Ovary (tissue), 9 donors: Measurements from ENCODE around the gene LCT. TPM values are rescaled to one million over a fixed set of nuclear protein-coding genes. Genes with fewer than 3 reads are reported as not detected.
"Not testable (repeated sequence)": the region's sequence is repeated elsewhere in the genome, so short reads cannot be mapped to it uniquely, and the experiment has no call there.

Experiments
- DNase-seq, 5 donors: peaks; one replicate each; pipeline ENCODE4 v3.0.0-alpha.2; 2019 to 2020
- H3K27ac ChIP-seq, 2 donors: fragments of 200-600 bp; one replicate each; pipeline versions ENCODE4 v1.5.1 to v1.8.0; 2019 to 2022
- H3K27me3 ChIP-seq: fragments of 200-600 bp; one replicate; pipeline ENCODE4 v1.8.0; 2022
- H3K36me3 ChIP-seq: fragments of 200-600 bp; sonication (generic); one replicate; pipeline ENCODE4 v1.5.1; 2019
- H3K4me1 ChIP-seq: one replicate; pipeline ENCODE4 v1.8.1; 2013; ENCODE audit warnings: mild to moderate bottlenecking, moderate library complexity; ENCODE audit not compliant: insufficient read depth
- H3K4me3 ChIP-seq: fragments of 200-600 bp; sonication (generic); one replicate; pipeline ENCODE4 v1.5.1; 2017
- H3K9me3 ChIP-seq, 2 donors: fragments of 200-600 bp in 1 of 2; sonication (generic) in 1 of 2; one replicate each; pipeline versions ENCODE4 v1.5.1 to v1.8.1; 2013 to 2019; ENCODE audit warnings: mild to moderate bottlenecking in 1 of 2, moderate library complexity in 1 of 2
- EP300 ChIP-seq: sonication (generic); formaldehyde crosslinking; IDR thresholded peaks from one replicate; pipeline ENCODE4 v1.6.1; 2017; ENCODE audit warnings: antibody characterized with exemption
- POLR2A ChIP-seq: fragments of 450-650 bp; IDR thresholded peaks from one replicate; pipeline ENCODE4 v1.6.1; 2017; ENCODE audit warnings: antibody characterized with exemption, mild to moderate bottlenecking, moderate library complexity
- WGBS, 3 donors: extraction: QIAGEN DNeasy Blood & Tissue Kit in 1 of 3; methylation state at CpG; one replicate each; pipeline versions ENCODE4 v1.1.5 to v1.1.7; 2013 to 2017; 5-methylcytosine and 5-hydroxymethylcytosine counted together
- intact Hi-C, 4 donors: fragments of 100-400 bp; cut with DNase I; formaldehyde crosslinking; loops; one replicate each; pipeline versions ENCODE4 v1.11.0 to v1.15.1; 2022 to 2023
- polyA plus RNA-seq, 2 donors: library from polyadenylated mRNA; stranded (reverse); fragments of 200-250 nt in 1 of 2; fragments of 350-450 nt in 1 of 2; fragmentation: Illumina TruSeq in 1 of 2; extraction: RNeasy Lipid Tissue Mini Kit (QIAGEN cat#74804) in 1 of 2; gene quantifications; one replicate each; pipeline ENCODE4 v1.2.3, GENCODE V29; 2013 to 2014
- total RNA-seq, 7 donors: library from RNA; depleted of rRNA in 2 of 7; stranded (reverse); fragments of >200 nt in 2 of 7; fragmentation: NEBNext Ultra II Directional in 3 of 7; extraction: Animal tissue kit (Norgen Biotek cat#: 25700) in 3 of 7; gene quantifications; one replicate each; pipeline versions ENCODE4 v1.1.0 to v1.2.4, GENCODE V29; 2016 to 2023
- TF ChIP-seq, protein P1 (sequence below), 3 donors: fragments of 450-650 bp in 2 of 3; fragments of 200-600 bp in 1 of 3; IDR thresholded peaks; one replicate each; pipeline versions ENCODE4 v1.5.1 to v1.8.0; 2016 to 2022; ENCODE audit warnings: antibody characterized with exemption in 3 of 3, mild to moderate bottlenecking in 1 of 3
- donor health status: DM: no; HTN: no; CAD: no; lungs with moderate emphysema.
- donor health status: DM: no; HTN: no; CAD: no.
- donor health status: Bipolar disorder and iron deficiency.
- donor health status: DM: yes; HTN: yes; CAD: no.
- donor health status: DM: no; HTN: no; CAD: no.
- donor health status: DM: yes; HTN: yes; CAD: no.

The LCT gene
- total and polyA plus RNA-seq, 9 donors = 0.12 TPM; not detected in 8

DNA sequence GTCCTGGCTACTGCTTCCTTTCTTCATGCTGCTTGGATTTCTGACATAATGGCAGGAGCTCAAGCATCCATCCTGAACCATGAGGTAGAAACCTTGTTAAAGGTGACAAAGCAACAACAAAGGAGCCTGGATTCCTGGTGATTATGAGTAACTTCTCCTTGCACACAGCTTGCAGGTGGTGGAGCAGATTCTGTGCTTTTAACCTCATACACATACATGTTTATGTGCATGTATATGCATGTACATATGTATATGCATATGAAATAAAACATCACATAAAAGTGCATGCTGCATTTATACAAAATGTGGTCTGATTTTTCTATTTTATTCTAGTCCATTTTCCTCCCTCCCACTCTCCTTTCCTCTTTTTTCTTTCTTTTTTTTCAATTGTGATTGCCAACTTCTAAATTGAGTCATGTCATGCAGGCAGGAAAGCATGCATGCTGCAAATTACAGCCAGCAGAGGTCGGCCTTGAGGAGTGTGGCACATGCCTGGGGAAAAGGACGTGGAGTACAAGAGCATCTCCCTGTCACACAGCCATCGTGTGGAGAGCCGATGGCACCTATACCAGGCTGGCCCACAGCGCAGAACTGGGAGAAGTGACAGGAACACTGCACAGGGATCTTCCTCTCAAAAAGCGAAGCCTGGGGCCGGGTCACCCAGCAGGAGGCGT is 17.9 kb downstream of the LCT start:
- WGBS, 3 donors = 68 to 73% (median 71%) methylated on average over 8 of the region's 8 CpGs

DNA sequence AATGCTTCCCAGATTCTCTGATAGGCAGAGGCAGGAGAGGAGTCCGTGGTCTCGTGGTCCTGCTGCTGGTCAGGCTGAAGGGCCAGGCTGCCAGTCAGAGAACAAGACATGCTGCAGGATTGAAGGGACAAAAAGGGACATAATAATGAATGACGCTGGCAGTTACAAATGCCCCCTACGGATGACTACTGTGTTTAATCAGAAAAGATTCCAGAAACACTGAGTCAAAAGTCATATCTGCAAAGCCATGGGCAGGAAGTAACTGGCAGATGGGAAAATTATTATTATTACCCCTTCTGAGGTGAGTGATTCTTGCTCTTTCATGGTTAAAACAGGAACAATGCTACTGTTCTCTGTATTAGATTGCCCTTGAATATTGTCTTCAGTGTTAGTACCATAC is 19.0 kb downstream of the LCT start:
- intact Hi-C loops = no loop called here
- DNase-seq = no peak
- Histone ChIP-seq H3K36me3 (no peaks in the 10 kb centered on the region), H3K4me1 (no peaks in the 10 kb centered on the region), H3K27ac (no peak overlapping the region), H3K4me3 (no peak overlapping the region), H3K9me3 (no peaks in the 10 kb centered on the region), H3K27me3 (no peaks in the 10 kb centered on the region)
- no peak for TF ChIP-seq POLR2A
- TF ChIP-seq, protein P1, sequence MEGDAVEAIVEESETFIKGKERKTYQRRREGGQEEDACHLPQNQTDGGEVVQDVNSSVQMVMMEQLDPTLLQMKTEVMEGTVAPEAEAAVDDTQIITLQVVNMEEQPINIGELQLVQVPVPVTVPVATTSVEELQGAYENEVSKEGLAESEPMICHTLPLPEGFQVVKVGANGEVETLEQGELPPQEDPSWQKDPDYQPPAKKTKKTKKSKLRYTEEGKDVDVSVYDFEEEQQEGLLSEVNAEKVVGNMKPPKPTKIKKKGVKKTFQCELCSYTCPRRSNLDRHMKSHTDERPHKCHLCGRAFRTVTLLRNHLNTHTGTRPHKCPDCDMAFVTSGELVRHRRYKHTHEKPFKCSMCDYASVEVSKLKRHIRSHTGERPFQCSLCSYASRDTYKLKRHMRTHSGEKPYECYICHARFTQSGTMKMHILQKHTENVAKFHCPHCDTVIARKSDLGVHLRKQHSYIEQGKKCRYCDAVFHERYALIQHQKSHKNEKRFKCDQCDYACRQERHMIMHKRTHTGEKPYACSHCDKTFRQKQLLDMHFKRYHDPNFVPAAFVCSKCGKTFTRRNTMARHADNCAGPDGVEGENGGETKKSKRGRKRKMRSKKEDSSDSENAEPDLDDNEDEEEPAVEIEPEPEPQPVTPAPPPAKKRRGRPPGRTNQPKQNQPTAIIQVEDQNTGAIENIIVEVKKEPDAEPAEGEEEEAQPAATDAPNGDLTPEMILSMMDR (IDR thresholded peaks at IDR 0.05) = no peak
- TF ChIP-seq EP300 = no peak
- 67 to 76% (median 69%) methylated on average over 4 of the region's 4 CpGs for WGBS, 3 donors

More for the DNA sequence above, 17.9 kb downstream of the LCT start:
- no peak overlapping the region for H3K27ac ChIP-seq
- no peaks in the 10 kb centered on the region for H3K36me3 ChIP-seq
- no peaks in the 10 kb centered on the region for H3K4me1 ChIP-seq
- H3K9me3 ChIP-seq = no peaks in the 10 kb centered on the region
- no peaks in the 10 kb centered on the region for H3K27me3 ChIP-seq
- intact Hi-C loops = no loop called here
- no peak for DNase-seq
- TF ChIP-seq EP300 = no peak
- no peak for TF ChIP-seq POLR2A
- TF ChIP-seq, protein P1 (IDR thresholded peaks at IDR 0.05) = no peak
- no peak overlapping the region for H3K4me3 ChIP-seq

DNA sequence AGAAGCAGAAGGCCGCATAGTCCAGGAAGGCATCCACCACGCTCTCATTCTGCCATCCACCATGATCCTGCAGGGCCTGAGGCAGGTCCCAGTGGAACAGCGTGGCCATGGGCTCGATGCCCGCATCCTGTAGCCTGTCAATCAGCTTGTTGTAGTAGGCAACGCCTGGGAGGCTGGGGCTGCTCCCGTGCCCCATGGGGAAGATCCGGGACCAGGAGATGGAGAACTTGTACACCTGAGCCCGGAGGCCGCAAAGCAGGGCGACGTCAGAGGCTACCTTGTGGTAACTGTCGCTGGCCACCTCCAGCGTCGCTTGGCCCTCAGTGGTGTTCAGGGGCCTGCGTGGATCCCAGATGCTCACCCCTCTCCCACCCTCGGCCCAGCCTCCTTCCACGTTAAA is 19.5 kb downstream of the LCT start:
- H3K4me1 ChIP-seq = no peaks in the 10 kb centered on the region
- intact Hi-C loops = no loop called here
- no peak for DNase-seq
- no peaks in the 10 kb centered on the region for H3K27me3 ChIP-seq
- 85 to 87% (median 87%) methylated on average over 17 to 18 of the region's 18 CpGs for WGBS, 3 donors
- no peak for TF ChIP-seq POLR2A
- no peak overlapping the region for H3K27ac ChIP-seq
- no peak overlapping the region for H3K4me3 ChIP-seq
- no peaks in the 10 kb centered on the region for H3K36me3 ChIP-seq
- no peaks in the 10 kb centered on the region for H3K9me3 ChIP-seq

DNA sequence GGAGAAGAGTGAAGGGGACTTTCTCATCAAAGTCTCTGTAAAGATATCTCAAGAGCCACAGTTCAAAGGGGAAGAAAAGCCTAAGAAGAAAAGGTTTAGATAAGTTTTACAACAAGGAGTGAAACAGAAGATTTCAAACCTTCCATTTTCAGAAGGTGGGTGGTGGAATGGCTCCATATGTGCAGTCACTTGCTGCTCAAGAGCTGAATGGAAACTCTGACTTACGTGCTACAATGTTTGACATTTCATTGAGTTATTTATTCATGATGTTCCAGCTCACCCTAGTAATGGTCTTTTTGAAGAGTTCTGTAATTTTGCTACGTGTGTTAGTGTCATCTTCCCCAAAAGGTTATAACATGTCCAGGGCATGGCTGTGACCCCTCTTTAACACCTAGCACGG is 21.7 kb downstream of the LCT start:
- no peaks in the 10 kb centered on the region for H3K27me3 ChIP-seq
- no peak overlapping the region for H3K4me3 ChIP-seq
- no peaks in the 10 kb centered on the region for H3K4me1 ChIP-seq
- H3K36me3 ChIP-seq = no peaks in the 10 kb centered on the region
- no peak for DNase-seq
- 67 to 78% (median 74%) methylated on average over 3 of the region's 3 CpGs for WGBS, 3 donors
- no peak overlapping the region for H3K27ac ChIP-seq
- no peaks in the 10 kb centered on the region for H3K9me3 ChIP-seq
- intact Hi-C loops = no loop called here
- no peak for TF ChIP-seq EP300
- TF ChIP-seq, protein P1 (IDR thresholded peaks at IDR 0.05) = no peak
- no peak for TF ChIP-seq POLR2A

DNA sequence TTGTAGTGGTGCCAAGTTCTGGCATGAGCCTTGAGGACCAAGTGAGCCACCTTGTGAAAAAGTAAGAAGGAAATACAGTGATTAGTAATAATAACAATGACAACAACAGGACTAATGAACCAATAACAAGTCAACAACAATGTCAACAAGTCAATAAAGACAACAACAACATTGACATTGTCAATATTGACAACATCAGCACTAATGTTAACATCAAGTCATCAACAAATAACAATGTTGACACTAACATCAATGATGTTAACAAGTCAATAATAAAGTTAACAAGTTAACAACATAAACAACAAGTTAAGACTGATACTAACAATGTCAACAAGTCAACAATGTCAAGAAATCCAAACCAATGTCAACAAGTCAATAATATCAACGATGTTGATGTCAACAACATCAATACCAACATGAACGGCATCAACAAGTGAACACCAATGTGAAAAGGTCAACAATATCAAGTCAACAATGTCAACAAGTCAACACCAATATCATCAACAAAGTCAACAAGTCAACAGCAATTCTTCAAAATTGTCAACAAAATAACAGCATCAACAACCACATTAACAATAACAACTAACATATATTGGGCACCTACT is 24.0 kb downstream of the LCT start:
- DNase-seq = no peak
- H3K4me1 ChIP-seq = no peaks in the 10 kb centered on the region
- H3K4me3 ChIP-seq = no peak overlapping the region
- TF ChIP-seq EP300 (no peak), POLR2A (no peak)
- TF ChIP-seq, protein P1 (IDR thresholded peaks at IDR 0.05) = no peak
- H3K9me3 ChIP-seq = no peaks in the 10 kb centered on the region
- H3K27me3 ChIP-seq = no peaks in the 10 kb centered on the region
- H3K36me3 ChIP-seq = no peaks in the 10 kb centered on the region
- no peak overlapping the region for H3K27ac ChIP-seq
- intact Hi-C loops = no loop called here
- WGBS, 3 donors = 76 to 82% (median 80%) methylated on average over 2 of the region's 2 CpGs

DNA sequence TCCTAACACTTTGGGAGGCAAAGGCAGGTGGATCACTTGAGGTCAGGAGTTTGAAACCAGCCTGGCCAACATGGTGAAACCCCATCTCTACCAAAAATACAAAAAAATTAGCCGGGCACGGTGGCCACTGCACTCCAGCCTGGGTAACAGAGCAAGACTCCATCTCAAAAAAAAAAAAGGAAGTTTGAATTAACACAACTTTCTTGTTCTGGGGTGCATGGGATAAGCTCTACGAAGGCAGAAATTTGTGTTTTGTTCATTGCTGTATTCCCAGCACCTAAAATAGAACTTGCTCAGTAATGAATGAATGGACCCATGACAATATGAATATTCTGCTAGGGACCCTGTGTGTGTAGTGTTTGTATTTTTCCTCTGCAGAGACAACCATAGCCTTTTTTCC is 29.1 kb downstream of the LCT start:
- H3K36me3 ChIP-seq, H3K27me3 ChIP-seq, intact Hi-C loops, H3K4me3 ChIP-seq, DNase-seq, H3K9me3 ChIP-seq, H3K27ac ChIP-seq, H3K4me1 ChIP-seq: not testable (repeated sequence)
- WGBS, 3 donors = 83 to 94% (median 88%) methylated on average over 3 of the region's 3 CpGs
